SK-N-SH (cell line): Measurements from ENCODE around the gene CLIC3. TPM values are rescaled to one million over a fixed set of nuclear protein-coding genes. Genes with fewer than 3 reads are reported as not detected.

Experiments
- CTCF ChIA-PET: fragments of 300-600, 350-600 bp; formaldehyde crosslinking; extraction: SDS; loops from one replicate; lab custom pipeline; 2021; lab: Yijun Ruan, JAX
- POLR2A ChIA-PET: fragments of 350-600 bp; sonication (Branson Sonifier 250); formaldehyde crosslinking; extraction: SDS; loops from one replicate; lab custom pipeline; 2020; ENCODE audit warnings: antibody characterized with exemption, inconsistent platforms; lab: Yijun Ruan, JAX
- DNase-seq: peaks from one replicate; pipeline ENCODE4 v3.0.0; 2012
- H2AFZ ChIP-seq: fragments of 200-600 bp; sonication (generic); 2 replicates; pipeline ENCODE4 v1.8.1; 2016; ENCODE audit warnings: antibody characterized with exemption, mild to moderate bottlenecking, low read depth
- H3F3A ChIP-seq: fragments of 200-600 bp; sonication (generic); replicated peaks from 2 replicates; pipeline ENCODE3; 2016; ENCODE audit warnings: antibody characterized with exemption, mild to moderate bottlenecking; ENCODE audit not compliant: insufficient read depth
- H3K27ac ChIP-seq, 2 experiments: fragments of 200-500 bp in 1 of 2; fragments of 200-600 bp in 1 of 2; sonication (Bioruptor generic) in 1 of 2; sonication (generic), shearing (Covaris generic) in 1 of 2; 2 replicates each; pipeline versions ENCODE4 v1.5.1 to v1.6.1; 2014 to 2016; ENCODE audit warnings: low read depth in 2 of 2, inconsistent platforms in 1 of 2, low read length in 1 of 2, mild to moderate bottlenecking in 1 of 2, mixed read lengths in 1 of 2
- H3K27me3 ChIP-seq: fragments of 200-600 bp; sonication (generic), shearing (Covaris generic); 2 replicates; pipeline ENCODE4 v1.6.1; 2016; ENCODE audit warnings: mixed run types; ENCODE audit not compliant: insufficient read depth
- H3K36me3 ChIP-seq, 2 experiments: fragments of 200-500 bp in 1 of 2; fragments of 200-600 bp in 1 of 2; sonication (Bioruptor generic) in 1 of 2; sonication (generic) in 1 of 2; replicated peaks in 1 of 2; 2 replicates each; pipeline versions ENCODE3 to v1.5.1; 2014 to 2016; ENCODE audit warnings: low read length in 1 of 2, mild to moderate bottlenecking in 1 of 2; ENCODE audit not compliant: insufficient read depth in 2 of 2, control insufficient read depth in 1 of 2
- H3K4me1 ChIP-seq, 2 experiments: fragments of 200-500 bp in 1 of 2; fragments of 200-600 bp in 1 of 2; sonication (Bioruptor generic) in 1 of 2; sonication (generic), shearing (Covaris generic) in 1 of 2; 2 replicates each; pipeline versions ENCODE4 v1.5.1 to v1.6.1; 2014 to 2016; ENCODE audit warnings: low read depth in 1 of 2, low read length in 1 of 2, mixed run types in 1 of 2; ENCODE audit not compliant: insufficient read depth in 2 of 2, control insufficient read depth in 1 of 2
- H3K4me2 ChIP-seq: fragments of 200-600 bp; sonication (generic), shearing (Covaris generic); 2 replicates; pipeline ENCODE4 v1.6.1; 2017; ENCODE audit warnings: mixed run types
- H3K4me3 ChIP-seq, 2 experiments: fragments of 200-500 bp in 1 of 2; fragments of 200-600 bp in 1 of 2; sonication (Bioruptor generic) in 1 of 2; sonication (generic), shearing (Covaris generic) in 1 of 2; 2 replicates each; pipeline versions ENCODE4 v1.5.1 to v1.8.1; 2014 to 2016; ENCODE audit warnings: low read depth in 2 of 2, inconsistent platforms in 1 of 2, low read length in 1 of 2, mild to moderate bottlenecking in 1 of 2, mixed read lengths in 1 of 2, moderate library complexity in 1 of 2
- H3K79me2 ChIP-seq: fragments of 200-600 bp; sonication (generic); 2 replicates; pipeline ENCODE4 v1.8.1; 2017; ENCODE audit warnings: mild to moderate bottlenecking; ENCODE audit not compliant: insufficient read depth
- H3K9ac ChIP-seq: fragments of 200-600 bp; sonication (generic); 2 replicates; pipeline ENCODE4 v1.6.1; 2017; ENCODE audit warnings: mixed run types
- H3K9me2 ChIP-seq: fragments of 200-600 bp; sonication (generic); 2 replicates; pipeline ENCODE4 v1.6.1; 2017; ENCODE audit warnings: mixed run types
- H3K9me3 ChIP-seq: fragments of 200-600 bp; sonication (generic); 2 replicates; pipeline ENCODE4 v1.6.1; 2017; ENCODE audit warnings: mixed run types, mild to moderate bottlenecking, moderate library complexity
- H4K20me1 ChIP-seq: fragments of 200-600 bp; sonication (generic); 2 replicates; pipeline ENCODE4 v1.6.1; 2017; ENCODE audit warnings: mild to moderate bottlenecking, mixed run types; ENCODE audit not compliant: insufficient read depth
- ELF1 ChIP-seq: IDR thresholded peaks from 2 replicates; pipeline ENCODE4 v1.4.0; 2012
- EP300 ChIP-seq, 2 experiments: IDR thresholded peaks; 2 replicates each; pipeline versions ENCODE4 v1.4.0 to v1.6.1; 2012; ENCODE audit warnings: borderline replicate concordance in 1 of 2, low read depth in 1 of 2, low read length in 1 of 2
- EZH2phosphoT487 ChIP-seq: fragments of 200-600 bp; sonication (generic); IDR thresholded peaks from 2 replicates; pipeline ENCODE4 v1.6.1; 2017; ENCODE audit warnings: low read depth, mixed run types, mild to moderate bottlenecking, antibody characterized with exemption, moderate library complexity, borderline replicate concordance
- FOXJ3 ChIP-seq: sonication (generic); formaldehyde crosslinking; IDR thresholded peaks from 2 replicates; pipeline ENCODE4 v1.5.1; 2020; ENCODE audit warnings: mild to moderate bottlenecking, missing genetic modification reagents
- GABPA ChIP-seq: IDR thresholded peaks from 2 replicates; pipeline ENCODE4 v1.4.0; 2012; ENCODE audit warnings: low read depth, mild to moderate bottlenecking
- MXI1 ChIP-seq: IDR thresholded peaks from 2 replicates; pipeline ENCODE4 v1.6.1; 2012; ENCODE audit warnings: mild to moderate bottlenecking, low read depth, low read length, improper control_type of control experiment
- NRF1 ChIP-seq: IDR thresholded peaks from 2 replicates; pipeline ENCODE4 v1.6.1; 2012; ENCODE audit warnings: low read depth, mild to moderate bottlenecking, low read length
- POLR2AphosphoS5 ChIP-seq: IDR thresholded peaks from 2 replicates; pipeline ENCODE4 v1.6.1; 2012; ENCODE audit warnings: low read depth, low read length
- TAF1 ChIP-seq: IDR thresholded peaks from 2 replicates; pipeline ENCODE4 v1.6.1; 2012; ENCODE audit warnings: low read depth, mild to moderate bottlenecking, low read length, moderate library complexity, borderline replicate concordance
- YY1 ChIP-seq: IDR thresholded peaks from 2 replicates; pipeline ENCODE4 v1.4.0; 2012; ENCODE audit warnings: low read depth, mild to moderate bottlenecking
- WGBS: methylation state at CpG from one replicate; pipeline ENCODE4 v1.1.6; 2017; ENCODE audit warnings: low lambda C conversion rate; 5-methylcytosine and 5-hydroxymethylcytosine counted together
- polyA plus RNA-seq, 3 experiments: library from polyadenylated mRNA; depleted of rRNA; stranded (reverse); fragments of >200 nt; gene quantifications; 2 replicates each; pipeline ENCODE4 v1.2.3, GENCODE V29; 2012
- TF ChIP-seq, protein P1 (sequence below): fragments of 150-350 bp; IDR thresholded peaks from 2 replicates; pipeline ENCODE4 v1.6.1; 2016; ENCODE audit warnings: mild to moderate bottlenecking, low read depth, low read length
- TF ChIP-seq, protein P2 (sequence below): fragments of 150-350 bp; IDR thresholded peaks from 2 replicates; pipeline ENCODE4 v1.6.1; 2017; ENCODE audit warnings: antibody characterized with exemption, low read length, low read depth, borderline replicate concordance
- TF ChIP-seq, protein P3 (sequence below): IDR thresholded peaks from 2 replicates; pipeline ENCODE4 v1.4.0; 2012; ENCODE audit warnings: low read depth
- TF ChIP-seq, protein P4 (sequence below): fragments of 200-600 bp; sonication (generic); IDR thresholded peaks from 2 replicates; pipeline ENCODE4 v1.6.1; 2017; ENCODE audit warnings: antibody characterized with exemption, mild to moderate bottlenecking, moderate library complexity

Gene CLIC3
- polyA plus RNA-seq, 1 of the 3 experiments (the other 2 are of a cell fraction), result 1.0 TPM

DNA sequence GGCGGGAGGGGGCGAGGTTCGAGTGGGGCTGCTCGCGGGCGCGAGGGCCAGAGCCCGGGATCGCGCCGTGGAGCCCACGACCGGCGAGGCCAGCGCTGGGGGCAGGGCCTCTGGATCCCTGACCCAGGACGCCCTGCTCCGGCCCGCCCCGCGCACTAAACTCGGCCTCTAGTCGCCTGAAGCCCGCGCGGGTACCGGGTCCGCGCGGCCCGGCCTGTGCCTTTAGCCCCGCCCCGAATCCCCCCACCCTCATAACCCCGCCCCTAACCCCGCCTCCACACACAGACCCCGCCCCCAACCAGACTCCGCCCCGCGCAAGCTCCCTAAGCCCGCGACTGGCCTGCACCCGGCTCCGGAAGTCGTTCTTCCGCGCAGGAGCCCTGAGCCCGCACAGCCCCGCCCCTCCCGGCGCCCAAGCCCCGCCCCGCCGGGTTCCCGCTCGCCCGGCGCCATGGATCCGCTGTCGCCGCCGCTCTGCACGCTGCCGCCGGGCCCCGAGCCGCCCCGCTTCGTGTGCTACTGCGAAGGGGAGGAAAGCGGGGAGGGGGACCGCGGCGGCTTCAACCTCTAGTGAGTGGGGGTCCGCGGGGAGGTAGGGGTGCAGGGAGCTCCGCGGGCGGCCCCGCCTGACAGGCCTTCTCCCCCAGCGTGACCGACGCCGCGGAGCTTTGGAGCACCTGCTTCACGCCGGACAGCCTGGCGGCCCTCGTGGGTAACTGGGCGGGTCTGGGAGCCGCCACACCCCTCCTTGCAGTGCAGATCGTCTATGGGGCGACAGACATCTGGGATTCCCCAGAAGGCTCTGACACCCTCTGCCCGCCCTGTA is 4.2 kb downstream of the CLIC3 start, which contains the start of gene PAXX:
Gene PAXX (plus strand): TSS at position 430 of the 826 bp plus-strand sequence. CDS start 22 bp downstream, at position 452.
- H3F3A ChIP-seq, result no peaks in the 10 kb centered on the region
- no peaks in the 10 kb centered on the region for H3K27me3 ChIP-seq
- TF ChIP-seq TAF1 (no peak; the same call in 1 of the 2 replicates), MXI1 (peak; percentile 91), ELF1 (peak; percentile 49; the same call in 1 of the 2 replicates), FOXJ3 (CRISPR knock-in tag) (no peak), NRF1 (peak; percentile 69), POLR2AphosphoS5 (0 out of 2 replicates have a peak, but pooled peaks have one; percentile 39), GABPA (peak; percentile 47; the same call in 1 of the 2 replicates), YY1 (peak; percentile 56; the same call in 1 of the 2 replicates), EP300 (IDR thresholded peaks at IDR 0.05; ENCODE audit: borderline replicate concordance in 1 of 2, low read depth in 1 of 2, low read length in 1 of 2) (no peak), EZH2phosphoT487 (no peak)
- TF ChIP-seq, protein P1, sequence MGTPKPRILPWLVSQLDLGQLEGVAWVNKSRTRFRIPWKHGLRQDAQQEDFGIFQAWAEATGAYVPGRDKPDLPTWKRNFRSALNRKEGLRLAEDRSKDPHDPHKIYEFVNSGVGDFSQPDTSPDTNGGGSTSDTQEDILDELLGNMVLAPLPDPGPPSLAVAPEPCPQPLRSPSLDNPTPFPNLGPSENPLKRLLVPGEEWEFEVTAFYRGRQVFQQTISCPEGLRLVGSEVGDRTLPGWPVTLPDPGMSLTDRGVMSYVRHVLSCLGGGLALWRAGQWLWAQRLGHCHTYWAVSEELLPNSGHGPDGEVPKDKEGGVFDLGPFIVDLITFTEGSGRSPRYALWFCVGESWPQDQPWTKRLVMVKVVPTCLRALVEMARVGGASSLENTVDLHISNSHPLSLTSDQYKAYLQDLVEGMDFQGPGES, result no peak
- TF ChIP-seq, protein P2, sequence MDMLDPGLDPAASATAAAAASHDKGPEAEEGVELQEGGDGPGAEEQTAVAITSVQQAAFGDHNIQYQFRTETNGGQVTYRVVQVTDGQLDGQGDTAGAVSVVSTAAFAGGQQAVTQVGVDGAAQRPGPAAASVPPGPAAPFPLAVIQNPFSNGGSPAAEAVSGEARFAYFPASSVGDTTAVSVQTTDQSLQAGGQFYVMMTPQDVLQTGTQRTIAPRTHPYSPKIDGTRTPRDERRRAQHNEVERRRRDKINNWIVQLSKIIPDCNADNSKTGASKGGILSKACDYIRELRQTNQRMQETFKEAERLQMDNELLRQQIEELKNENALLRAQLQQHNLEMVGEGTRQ, result no peak
- TF ChIP-seq, protein P3, sequence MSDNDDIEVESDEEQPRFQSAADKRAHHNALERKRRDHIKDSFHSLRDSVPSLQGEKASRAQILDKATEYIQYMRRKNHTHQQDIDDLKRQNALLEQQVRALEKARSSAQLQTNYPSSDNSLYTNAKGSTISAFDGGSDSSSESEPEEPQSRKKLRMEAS, result peak; percentile 45
- TF ChIP-seq, protein P4, sequence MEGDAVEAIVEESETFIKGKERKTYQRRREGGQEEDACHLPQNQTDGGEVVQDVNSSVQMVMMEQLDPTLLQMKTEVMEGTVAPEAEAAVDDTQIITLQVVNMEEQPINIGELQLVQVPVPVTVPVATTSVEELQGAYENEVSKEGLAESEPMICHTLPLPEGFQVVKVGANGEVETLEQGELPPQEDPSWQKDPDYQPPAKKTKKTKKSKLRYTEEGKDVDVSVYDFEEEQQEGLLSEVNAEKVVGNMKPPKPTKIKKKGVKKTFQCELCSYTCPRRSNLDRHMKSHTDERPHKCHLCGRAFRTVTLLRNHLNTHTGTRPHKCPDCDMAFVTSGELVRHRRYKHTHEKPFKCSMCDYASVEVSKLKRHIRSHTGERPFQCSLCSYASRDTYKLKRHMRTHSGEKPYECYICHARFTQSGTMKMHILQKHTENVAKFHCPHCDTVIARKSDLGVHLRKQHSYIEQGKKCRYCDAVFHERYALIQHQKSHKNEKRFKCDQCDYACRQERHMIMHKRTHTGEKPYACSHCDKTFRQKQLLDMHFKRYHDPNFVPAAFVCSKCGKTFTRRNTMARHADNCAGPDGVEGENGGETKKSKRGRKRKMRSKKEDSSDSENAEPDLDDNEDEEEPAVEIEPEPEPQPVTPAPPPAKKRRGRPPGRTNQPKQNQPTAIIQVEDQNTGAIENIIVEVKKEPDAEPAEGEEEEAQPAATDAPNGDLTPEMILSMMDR, result no peak
- peak within 1 kb of the TSS; percentile 95 for H3K4me2 ChIP-seq
- ChIA-PET POLR2A (interaction anchor here (0.6 to 1.8 kb wide), 3 partner anchors 22 to 48 kb away, joined by 3 to 7 read pairs (median 4); partner anchors contain the start of gene FBXW5), CTCF (interaction anchor here (0.6 to 6.8 kb wide), 10 partner anchors 10 to 74 kb away, joined by 3 to 68 read pairs (median 4); partner anchors contain the start of genes ABCA2, C8G, FBXW5 and FUT7)
- peak; percentile 100 for DNase-seq
- H3K4me1 ChIP-seq, result peaks cover 9 to 24% of the 10 kb centered on the region in 2 experiments; a peak in 3 of 4 replicates
- H2AFZ ChIP-seq, result peak within 1 kb of the TSS; percentile 89
- 0 out of 2 replicates have a peak, but pooled peaks cover 3% of the 10 kb centered on the region for H4K20me1 ChIP-seq
- H3K27ac ChIP-seq, result peak within 1 kb of the TSS in 1 of 2 experiments; percentile 56; a peak in 2 of 4 replicates
- WGBS, result 6% methylated on average over 25 of the region's 92 CpGs
- H3K9ac ChIP-seq, result peak within 1 kb of the TSS; percentile 75
- H3K36me3 ChIP-seq, result peaks cover 0 to 7% of the 10 kb centered on the region in 2 experiments
- no peaks in the 10 kb centered on the region for H3K9me3 ChIP-seq
- H3K9me2 ChIP-seq, result no peaks in the 10 kb centered on the region
- H3K4me3 ChIP-seq, result peak within 1 kb of the TSS; percentile 80 to 85
- peaks cover 18% of the 10 kb centered on the region; the same call in 1 of the 2 replicates for H3K79me2 ChIP-seq
